Esophagus (tissue), 2 donors: ENCODE measurements around the gene DENND11. TPM values are rescaled to one million over a fixed set of nuclear protein-coding genes. Genes with fewer than 3 reads are reported as not detected.

ENCODE experiments used
- H3K27ac ChIP-seq, 2 donors: one replicate each; pipeline ENCODE4 v1.5.1; 2013; ENCODE audit warnings: low read depth in 2 of 2, mild to moderate bottlenecking in 2 of 2, inconsistent platforms in 1 of 2, low read length in 1 of 2, moderate library complexity in 1 of 2
- H3K27me3 ChIP-seq, 2 donors: one replicate each; pipeline ENCODE4 v1.6.1; 2013; ENCODE audit warnings: low read length in 2 of 2, control low read depth in 1 of 2, mild to moderate bottlenecking in 1 of 2; ENCODE audit not compliant: insufficient read depth in 2 of 2, control insufficient read depth in 1 of 2
- H3K36me3 ChIP-seq, 2 donors: one replicate each; pipeline ENCODE4 v1.6.1; 2013; ENCODE audit warnings: low read length in 1 of 2; ENCODE audit not compliant: control insufficient read depth in 2 of 2, insufficient read depth in 2 of 2
- H3K4me1 ChIP-seq, 2 donors: one replicate each; pipeline ENCODE4 v1.6.1; 2013; ENCODE audit warnings: low read length in 1 of 2; ENCODE audit not compliant: control insufficient read depth in 2 of 2, insufficient read depth in 2 of 2
- H3K4me3 ChIP-seq, 2 donors: one replicate each; pipeline ENCODE4 v1.5.1; 2013; ENCODE audit warnings: low read length in 2 of 2, mild to moderate bottlenecking in 2 of 2, low read depth in 1 of 2, moderate library complexity in 1 of 2
- H3K9me3 ChIP-seq, 2 donors: one replicate each; pipeline ENCODE4 v1.6.1; 2013; ENCODE audit warnings: mild to moderate bottlenecking in 2 of 2, low read depth in 1 of 2, low read length in 1 of 2, moderate library complexity in 1 of 2; ENCODE audit not compliant: control insufficient read depth in 2 of 2, insufficient read depth in 1 of 2
- WGBS, 2 donors: extraction: QIAGEN DNeasy Blood & Tissue Kit; methylation state at CpG; one replicate each; pipeline ENCODE4 v1.1.7; 2013; 5-methylcytosine and 5-hydroxymethylcytosine counted together
- polyA plus RNA-seq, 2 donors: library from polyadenylated mRNA; stranded (reverse); fragments of 200-250 nt; gene quantifications; one replicate each; pipeline ENCODE4 v1.2.3, GENCODE V29; 2013
- donor health status: healthy with polysubstance abuse.
- donor health status: Bipolar disorder and iron deficiency.

Gene DENND11
- polyA plus RNA-seq = 1 to 10 TPM; 4.5 to 4.7 TPM

DNA sequence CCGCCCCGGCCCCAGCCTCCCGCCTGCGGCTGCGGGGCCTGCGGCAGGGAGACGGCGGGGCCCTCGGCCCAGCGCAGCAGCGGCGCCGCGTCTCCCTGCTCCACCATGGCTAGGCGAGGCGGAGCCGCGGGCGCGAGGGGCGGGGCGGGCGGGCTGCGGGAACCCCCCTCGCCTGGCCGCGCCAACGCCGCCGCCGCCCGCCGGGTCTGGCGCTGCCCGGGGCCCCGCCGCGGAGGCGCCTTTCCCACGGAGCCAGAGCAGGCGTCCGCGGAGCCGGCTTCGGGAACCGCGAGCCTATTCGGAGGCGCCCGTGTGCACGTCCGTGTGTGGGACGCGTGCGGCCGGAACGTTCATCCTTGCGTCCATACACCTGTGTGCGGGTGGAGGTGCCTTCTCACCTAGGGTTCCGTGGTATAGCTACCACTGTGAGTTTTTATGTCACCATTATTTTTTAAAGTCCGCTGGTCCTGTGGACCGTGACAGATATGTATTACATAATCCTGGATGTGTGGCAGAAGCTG lies at the start of gene DENND11:
TSS of gene DENND11 (minus strand) at position 120 of the 521 bp plus-strand sequence. CDS start at position 107, 13 bp downstream.
- Histone ChIP-seq H3K4me3 (peak within 1 kb of the TSS; percentile 68 to 75), H3K36me3 (no peaks in the 10 kb centered on the region), H3K4me1 (peaks cover 4 to 5% of the 10 kb centered on the region in 2 donors), H3K9me3 (no peaks in the 10 kb centered on the region), H3K27me3 (no peaks in the 10 kb centered on the region), H3K27ac (peak within 1 kb of the TSS; percentile 67 to 82)
- 0 to 1% methylated on average over 49 to 62 of the region's 62 CpGs for WGBS, 2 donors

DNA sequence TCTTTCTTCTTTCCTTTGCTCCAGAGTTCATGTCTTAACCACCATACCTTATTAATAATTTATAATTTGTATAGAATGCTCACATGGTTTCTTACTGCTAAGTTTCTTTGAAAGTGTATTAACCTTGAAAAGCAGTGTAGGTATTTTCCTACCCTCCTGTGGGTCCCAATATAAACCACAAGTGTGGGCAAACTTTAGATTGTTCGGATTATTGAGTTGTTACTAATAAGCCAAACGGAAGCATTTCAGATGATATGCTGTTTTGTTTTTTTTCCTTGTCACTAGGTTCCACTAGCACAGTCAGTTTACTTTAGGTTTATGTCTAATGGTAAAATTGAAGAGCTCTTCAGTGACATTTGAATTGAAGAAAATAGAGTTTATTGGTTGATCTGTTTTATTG lies 46.4 kb upstream of the DENND11 start:
- H3K9me3 ChIP-seq = peaks cover 0 to 7% of the 10 kb centered on the region in 2 donors
- H3K36me3 ChIP-seq = peaks cover 13 to 26% of the 10 kb centered on the region in 2 donors
- no peaks in the 10 kb centered on the region for H3K4me1 ChIP-seq
- no peak overlapping the region for H3K27ac ChIP-seq
- WGBS, 2 donors = 93 to 97% methylated on average over 2 of the region's 2 CpGs
- no peaks in the 10 kb centered on the region for H3K27me3 ChIP-seq
- H3K4me3 ChIP-seq = no peak overlapping the region

DNA sequence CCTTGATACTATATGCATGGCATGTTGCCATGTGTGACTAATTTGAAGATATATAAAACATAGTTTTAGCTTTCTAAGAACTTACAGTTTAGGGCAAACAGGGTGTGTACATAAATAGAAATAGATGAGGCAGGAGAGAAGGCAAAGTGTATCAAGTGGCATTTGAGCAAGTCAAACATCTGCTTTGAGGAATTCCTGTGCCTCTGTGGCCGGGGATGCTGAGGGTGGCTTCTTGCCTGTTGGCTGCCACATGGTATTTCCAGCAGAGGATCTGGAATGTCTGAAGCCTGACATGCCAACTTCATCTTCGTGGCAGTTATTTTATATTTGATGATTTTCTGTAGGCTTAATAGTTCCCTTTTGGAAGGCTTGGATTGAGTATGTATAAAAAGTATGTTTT lies 42.2 kb upstream of the DENND11 start:
- H3K4me3 ChIP-seq = no peak overlapping the region
- no peaks in the 10 kb centered on the region for H3K27me3 ChIP-seq
- 89 to 90% methylated on average over 2 of the region's 2 CpGs for WGBS, 2 donors
- H3K36me3 ChIP-seq = peaks cover 11 to 21% of the 10 kb centered on the region in 2 donors
- H3K4me1 ChIP-seq = no peaks in the 10 kb centered on the region
- no peak overlapping the region for H3K27ac ChIP-seq
- H3K9me3 ChIP-seq = no peaks in the 10 kb centered on the region

DNA sequence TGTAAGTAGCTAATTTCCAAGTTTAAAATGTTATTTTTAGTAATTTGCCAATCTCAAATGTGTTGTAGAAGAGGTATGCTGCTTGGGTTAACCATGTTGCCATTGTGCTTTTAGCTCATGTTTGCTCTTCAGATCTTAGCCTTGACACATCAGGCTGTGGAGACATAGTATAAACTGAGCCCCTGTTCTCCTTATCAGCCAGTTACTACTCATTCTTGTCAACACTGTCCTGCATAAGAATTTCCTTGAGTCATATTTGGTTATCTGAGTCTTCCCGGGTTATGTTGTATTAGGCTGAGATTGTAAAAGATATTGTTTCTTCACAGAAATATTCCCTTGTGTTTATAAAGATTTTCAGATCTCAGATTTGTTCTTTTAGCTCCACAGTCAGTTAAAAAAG lies 40.3 kb upstream of the DENND11 start:
- Histone ChIP-seq H3K4me1 (peaks cover 0 to 1% of the 10 kb centered on the region in 2 donors), H3K27ac (no peak overlapping the region), H3K4me3 (no peak overlapping the region), H3K27me3 (no peaks in the 10 kb centered on the region), H3K9me3 (no peaks in the 10 kb centered on the region), H3K36me3 (peaks cover 11 to 19% of the 10 kb centered on the region in 2 donors)
- WGBS, 2 donors = 83 to 93% methylated on average over 1 of the region's 1 CpG

DNA sequence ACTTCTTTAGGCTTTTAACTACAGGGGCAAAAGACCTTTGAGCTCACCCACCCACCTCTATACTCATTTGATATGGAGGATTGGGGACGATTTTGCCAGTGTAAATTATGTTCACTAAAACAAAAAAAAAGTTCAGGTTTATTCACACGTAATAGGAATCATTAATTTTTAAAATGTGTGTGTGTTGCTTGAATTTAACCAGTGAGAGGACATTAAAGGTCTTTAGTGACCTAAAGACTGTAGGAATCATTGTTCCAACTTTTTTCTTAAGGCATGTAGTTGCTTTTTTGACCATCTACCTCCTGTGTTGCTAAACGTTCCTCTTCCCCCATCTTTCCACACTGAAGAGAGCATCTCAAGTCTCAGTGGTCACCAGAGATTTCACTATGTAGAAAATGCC lies 37.3 kb upstream of the DENND11 start:
- peaks cover 11 to 12% of the 10 kb centered on the region in 2 donors for H3K36me3 ChIP-seq
- no peaks in the 10 kb centered on the region for H3K27me3 ChIP-seq
- H3K4me1 ChIP-seq = peaks cover 0 to 2% of the 10 kb centered on the region in 2 donors
- peak overlapping the region in 1 of 2 donors; percentile 94 for H3K4me3 ChIP-seq
- 61 to 64% methylated on average over 3 of the region's 3 CpGs for WGBS, 2 donors
- no peak overlapping the region for H3K27ac ChIP-seq
- no peaks in the 10 kb centered on the region for H3K9me3 ChIP-seq

DNA sequence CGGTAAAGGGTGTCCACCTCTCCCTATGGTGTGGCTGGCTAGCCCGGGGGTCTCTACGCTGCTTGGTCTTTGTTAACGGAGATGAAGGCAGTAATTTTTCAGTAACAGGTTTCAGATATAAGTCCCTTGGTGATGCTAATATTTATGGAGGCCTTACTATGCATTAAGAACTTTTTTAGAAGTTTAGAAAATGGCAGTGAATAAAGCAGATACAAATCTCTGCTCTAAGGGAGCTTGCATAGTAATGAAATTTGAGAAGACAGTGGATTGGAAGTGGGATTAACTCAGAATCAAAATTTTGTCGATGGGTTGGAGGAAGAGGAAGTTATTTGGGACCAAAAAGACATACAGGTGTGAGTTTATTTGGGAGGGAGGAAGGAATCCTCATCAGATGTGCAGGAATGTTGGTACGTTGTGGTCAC lies 36.6 kb upstream of the DENND11 start:
- Histone ChIP-seq H3K9me3 (no peaks in the 10 kb centered on the region), H3K27me3 (no peaks in the 10 kb centered on the region), H3K27ac (peak overlapping the region; percentile 88 to 97), H3K4me3 (peak overlapping the region; percentile 94 to 95), H3K4me1 (peaks cover 0 to 2% of the 10 kb centered on the region in 2 donors), H3K36me3 (peaks cover 6 to 8% of the 10 kb centered on the region in 2 donors)
- WGBS, 2 donors = 1% methylated on average over 6 of the region's 6 CpGs

DNA sequence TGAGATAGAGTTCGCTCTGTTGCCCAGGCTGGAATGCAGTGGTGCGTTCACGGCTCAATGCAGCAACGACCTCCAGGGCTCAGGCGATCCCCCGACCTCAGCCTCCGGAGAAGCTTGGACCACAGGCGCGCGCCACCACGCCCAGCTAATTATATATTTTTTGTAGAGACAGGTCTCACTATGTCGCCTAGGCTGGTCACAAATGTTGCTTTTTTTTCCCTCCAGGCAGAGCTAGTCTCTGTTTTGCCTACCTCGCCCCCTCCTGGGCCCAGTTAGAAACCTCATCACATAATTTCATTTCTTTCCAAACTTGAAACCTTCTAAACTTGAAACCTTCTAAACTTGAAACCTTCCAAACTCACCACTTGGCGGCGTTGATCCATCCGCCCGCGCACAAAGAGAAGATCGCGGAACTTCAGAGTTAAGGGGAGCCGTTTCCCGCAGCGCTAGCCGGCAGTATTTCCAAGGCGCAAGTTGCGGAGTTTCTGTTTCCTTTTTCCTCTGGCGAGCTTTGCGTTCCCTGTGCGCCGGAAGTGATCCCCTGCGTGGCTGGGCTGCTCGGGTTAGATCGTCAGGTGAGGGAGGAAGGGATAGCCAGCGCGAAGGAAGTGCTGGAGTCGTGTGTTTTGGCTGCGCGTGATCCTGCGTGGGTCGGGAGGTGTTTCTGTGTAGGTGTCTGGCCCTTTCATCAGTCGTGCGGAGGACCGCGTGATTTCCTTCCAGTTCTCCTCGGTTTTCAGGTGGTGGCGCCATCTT lies 36.0 kb upstream of the DENND11 start, which contains the start of gene SSBP1:
TSS of gene SSBP1 (plus strand) at position 523 of the 756 bp plus-strand sequence. CDS start 809 bp downstream, outside the sequence.
- WGBS, 2 donors = 1% methylated on average over 46 of the region's 46 CpGs
- H3K9me3 ChIP-seq = no peaks in the 10 kb centered on the region

DNA sequence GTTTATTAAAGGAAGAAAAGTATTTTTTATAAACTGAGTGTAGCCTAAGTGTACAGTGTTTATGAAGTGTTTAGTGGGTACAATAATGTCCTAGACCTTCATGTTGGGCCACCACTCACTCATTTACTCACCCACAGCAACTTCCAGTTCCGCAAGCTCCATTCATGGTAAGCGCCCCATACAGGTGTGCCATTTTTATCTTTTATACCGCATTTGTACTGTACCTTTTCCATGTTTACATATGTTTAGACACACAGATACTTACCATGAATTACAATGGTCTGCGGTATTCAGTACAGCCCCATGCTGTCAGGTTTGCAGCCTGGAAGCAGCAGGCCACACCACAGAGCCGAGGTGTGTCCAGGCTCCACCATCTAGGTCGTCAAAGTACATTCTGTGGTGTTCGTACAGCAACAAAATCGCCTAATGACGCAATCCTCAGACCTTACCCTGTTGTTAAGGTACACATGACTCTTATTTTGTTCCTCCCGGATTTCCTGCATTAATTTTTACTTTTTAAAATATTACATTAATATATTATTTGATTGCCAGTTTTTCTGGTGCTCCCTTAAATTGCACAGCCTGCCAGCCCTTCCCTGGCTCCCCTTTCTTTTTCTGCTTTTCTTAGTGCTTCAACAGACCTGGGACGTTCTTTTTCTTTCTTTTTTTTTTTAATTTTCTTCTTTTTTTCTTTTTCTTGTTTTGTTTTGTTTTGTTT lies 35.3 kb upstream of the DENND11 start:
- Histone ChIP-seq H3K4me1 (peaks cover 0 to 2% of the 10 kb centered on the region in 2 donors), H3K36me3 (peaks cover 2 to 4% of the 10 kb centered on the region in 2 donors), H3K27ac (peak overlapping the region; percentile 92 to 97), H3K9me3 (no peaks in the 10 kb centered on the region), H3K4me3 (peak overlapping the region; percentile 94 to 95), H3K27me3 (no peaks in the 10 kb centered on the region)
- 52 to 62% methylated on average over 11 of the region's 11 CpGs for WGBS, 2 donors

More for the DNA sequence above, 36.0 kb upstream of the DENND11 start, which contains the start of gene SSBP1:
- peak within 1 kb of the TSS; percentile 92 to 97 for H3K27ac ChIP-seq
- peaks cover 0 to 2% of the 10 kb centered on the region in 2 donors for H3K4me1 ChIP-seq
- H3K27me3 ChIP-seq = no peaks in the 10 kb centered on the region
- H3K4me3 ChIP-seq = peak within 1 kb of the TSS; percentile 94 to 95
- peaks cover 2 to 4% of the 10 kb centered on the region in 2 donors for H3K36me3 ChIP-seq

DNA sequence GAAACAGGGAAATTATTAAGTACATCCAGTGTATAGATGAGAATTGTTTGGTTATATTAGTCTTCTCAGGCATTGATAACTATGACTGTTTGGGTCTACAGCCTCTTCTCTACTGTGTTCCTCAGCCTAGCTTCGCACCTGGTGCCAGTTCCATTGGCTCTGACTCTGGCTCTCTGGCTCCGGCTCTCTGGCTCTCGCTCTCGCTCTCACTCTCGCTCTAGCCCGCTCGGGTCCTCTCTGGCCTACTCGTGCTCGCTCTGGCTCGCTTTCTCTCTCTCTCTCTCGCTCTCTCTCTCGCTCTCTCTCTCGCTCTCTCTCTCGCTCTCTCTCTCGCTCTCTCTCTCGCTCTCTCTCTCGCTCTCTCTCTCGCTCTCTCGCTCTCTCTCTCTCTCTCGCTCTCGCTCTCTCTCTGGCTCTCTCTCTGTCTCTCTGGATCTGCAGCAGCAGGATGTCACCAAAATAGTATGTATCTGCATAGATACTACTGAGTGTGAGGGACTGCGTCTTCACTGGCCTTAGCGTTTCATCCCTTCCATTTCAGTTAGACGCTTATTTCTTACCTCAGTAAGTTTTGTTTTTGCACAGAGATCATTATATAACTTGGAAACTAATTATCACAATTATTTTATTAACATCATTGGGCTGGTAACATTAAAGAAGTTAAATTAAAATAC lies 29.6 kb upstream of the DENND11 start:
- H3K4me1 ChIP-seq = no peaks in the 10 kb centered on the region
- no peaks in the 10 kb centered on the region for H3K27me3 ChIP-seq
- H3K4me3 ChIP-seq = no peak overlapping the region
- H3K9me3 ChIP-seq = no peaks in the 10 kb centered on the region
- H3K27ac ChIP-seq = no peak overlapping the region
- 80 to 87% methylated on average over 24 of the region's 24 CpGs for WGBS, 2 donors
- no peaks in the 10 kb centered on the region for H3K36me3 ChIP-seq
